ENCODE results near the gene ARL15.
"Not testable (repeated sequence)": the region's sequence is repeated elsewhere in the genome, so short reads cannot be mapped to it uniquely, and the experiment has no call there.

The ARL15 gene

DNA sequence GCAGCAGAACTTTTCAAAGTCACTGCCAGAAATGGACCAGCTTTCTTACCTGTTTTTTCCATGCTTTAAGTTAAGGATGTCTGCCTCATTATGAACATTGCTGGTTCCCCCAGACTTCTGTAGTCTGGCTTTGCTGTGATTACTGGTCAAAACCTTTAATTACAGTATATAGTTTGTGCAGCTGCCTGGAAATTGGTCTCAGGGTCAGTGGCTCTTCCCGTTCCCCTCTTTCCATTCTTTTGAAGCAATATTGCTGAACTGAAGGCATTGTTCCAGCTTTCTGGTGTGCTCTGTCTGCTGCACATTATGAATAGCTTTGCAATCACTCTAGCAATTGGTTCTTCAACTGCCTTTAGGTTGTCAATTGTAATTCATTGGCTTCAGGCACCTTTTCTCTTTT, 206.5 kb downstream of the ARL15 start:
- no peak for DNase-seq (ENCODE audit: low read depth in 2 of 2, low spot score in 1 of 2)

DNA sequence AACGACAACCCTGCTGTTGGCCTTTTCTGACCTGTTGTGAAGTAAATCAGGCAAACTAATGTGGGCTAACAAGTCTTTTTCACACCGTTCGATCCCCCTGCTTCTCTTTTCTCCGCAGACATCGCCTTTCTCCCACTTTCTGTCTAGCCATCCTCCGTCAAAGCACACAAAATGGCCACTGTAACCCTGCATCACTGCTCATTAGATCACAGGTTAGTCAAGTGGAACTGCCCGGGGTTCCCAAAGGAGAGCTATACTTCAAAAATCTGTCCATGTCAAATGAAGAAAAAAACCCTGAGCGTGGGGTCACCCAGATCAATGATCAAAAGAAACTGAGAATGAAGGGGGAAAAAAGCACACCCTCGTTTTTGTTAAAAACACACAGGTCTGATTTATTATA, 212.1 kb downstream of the ARL15 start:
- no peak for DNase-seq (ENCODE audit: low read depth in 2 of 2, low spot score in 1 of 2)

- DNase-seq (ENCODE audit: low read depth in 2 of 2, low spot score in 1 of 2), result no peak
Observed at GRCh38 chr5:54095969-54096368, 214.4 kb downstream of the ARL15 start.

DNA sequence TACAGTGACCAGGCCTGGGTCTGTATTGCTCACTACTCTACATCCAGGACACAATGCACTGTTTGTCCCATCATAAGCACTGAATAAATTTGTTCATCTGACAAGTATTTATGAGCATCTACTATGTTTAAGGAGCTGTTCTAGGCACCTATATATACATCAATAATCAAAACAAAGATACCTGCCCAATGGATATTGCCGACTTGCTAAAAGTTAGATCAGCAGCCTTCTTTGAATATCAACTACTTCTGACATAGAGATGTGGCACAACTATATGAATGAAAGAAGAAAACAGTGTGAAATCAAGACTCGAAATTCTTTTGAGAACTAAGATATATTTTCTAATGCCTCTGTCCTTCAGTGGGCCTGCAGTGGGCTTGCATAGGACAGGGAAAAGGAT, 215.7 kb downstream of the ARL15 start:
- no peak for DNase-seq (ENCODE audit: low read depth in 2 of 2, low spot score in 1 of 2)

DNA sequence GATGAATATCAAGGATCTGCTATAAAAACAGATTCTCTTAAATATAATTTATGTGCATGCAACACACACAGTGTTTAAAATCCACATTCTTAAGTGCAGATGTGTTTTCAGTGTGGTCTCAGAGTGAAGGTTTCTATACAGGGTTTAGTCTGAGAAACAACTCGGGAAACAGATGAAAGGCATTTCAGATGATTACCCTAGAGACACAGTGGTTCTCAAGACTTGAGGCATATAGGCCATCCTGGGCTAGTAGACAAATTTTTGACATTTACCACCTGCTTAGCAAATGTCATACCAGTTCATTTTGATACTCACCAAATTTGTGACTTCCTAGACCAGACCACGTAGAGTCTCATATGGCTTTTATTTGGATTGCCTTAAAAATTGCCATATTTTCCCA, 216.5 kb downstream of the ARL15 start:
- DNase-seq (ENCODE audit: low read depth in 2 of 2, low spot score in 1 of 2), result no peak

DNA sequence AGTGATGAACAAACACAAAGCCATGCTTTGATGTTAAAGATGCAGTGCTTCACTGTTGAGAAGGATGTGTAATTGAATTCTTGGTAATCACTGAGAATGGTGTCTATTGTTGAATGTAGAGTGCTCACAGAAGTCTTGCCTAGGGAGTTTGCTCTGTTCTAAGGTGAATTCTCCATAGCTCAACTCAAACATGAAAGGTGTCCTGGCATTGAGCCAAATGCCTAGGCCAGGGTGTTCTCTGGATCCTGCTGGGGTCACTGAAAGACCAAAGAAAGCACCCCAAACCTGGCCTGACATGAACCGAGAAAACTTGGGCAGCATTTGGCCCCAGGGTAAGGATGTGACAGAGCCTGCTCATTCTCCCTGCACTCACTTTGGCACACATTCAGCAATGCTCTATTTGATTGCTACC, 217.3 kb downstream of the ARL15 start:
- DNase-seq (ENCODE audit: low read depth in 2 of 2, low spot score in 1 of 2), result no peak

GRCh38 chr5:54091307-54092130, 218.9 kb downstream of the ARL15 start:
- DNase-seq (ENCODE audit: low read depth in 2 of 2, low spot score in 1 of 2), result no peak

DNA sequence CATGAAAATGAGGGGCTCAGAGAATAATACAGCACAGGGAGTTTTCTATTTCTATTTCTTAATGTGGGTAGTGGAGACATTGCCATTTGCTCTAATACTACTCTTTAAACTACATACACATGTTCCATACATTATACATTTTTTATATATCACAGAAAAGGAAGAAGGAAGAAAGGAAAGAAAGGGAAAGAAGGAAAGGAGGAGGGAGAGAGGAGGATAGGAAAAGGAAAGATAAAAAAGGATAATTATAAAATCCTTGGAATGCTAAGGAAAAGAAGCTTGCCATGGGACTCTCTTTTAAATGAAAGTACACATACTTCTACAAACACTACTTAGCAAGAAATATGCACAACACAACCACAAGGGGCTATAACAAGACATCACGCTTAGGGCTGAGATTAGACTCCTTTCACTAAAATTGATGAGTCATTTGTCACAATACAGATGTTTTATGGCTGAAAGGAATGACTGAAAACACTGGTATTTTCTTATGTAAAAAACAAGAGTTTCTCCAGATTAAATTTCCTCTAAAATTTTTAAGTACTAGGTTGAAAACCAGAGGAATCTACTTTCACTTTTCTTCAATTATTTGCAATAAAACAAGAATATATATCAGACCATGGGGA, 219.8 kb downstream of the ARL15 start:
- no peak for DNase-seq (ENCODE audit: low read depth in 2 of 2, low spot score in 1 of 2)

GRCh38 chr5:54088081-54088480, 222.3 kb downstream of the ARL15 start:
- DNase-seq (ENCODE audit: low read depth in 2 of 2, low spot score in 1 of 2), result no peak

- DNase-seq (ENCODE audit: low read depth in 2 of 2, low spot score in 1 of 2), result no peak
Observed at GRCh38 chr5:54087436-54087835, 222.9 kb downstream of the ARL15 start.

GRCh38 chr5:54086191-54086590, 224.2 kb downstream of the ARL15 start:
- no peak for DNase-seq (ENCODE audit: low read depth in 2 of 2, low spot score in 1 of 2)

GRCh38 chr5:54084696-54085095, 225.7 kb downstream of the ARL15 start:
- DNase-seq (ENCODE audit: low read depth in 2 of 2, low spot score in 1 of 2), result no peak

DNA sequence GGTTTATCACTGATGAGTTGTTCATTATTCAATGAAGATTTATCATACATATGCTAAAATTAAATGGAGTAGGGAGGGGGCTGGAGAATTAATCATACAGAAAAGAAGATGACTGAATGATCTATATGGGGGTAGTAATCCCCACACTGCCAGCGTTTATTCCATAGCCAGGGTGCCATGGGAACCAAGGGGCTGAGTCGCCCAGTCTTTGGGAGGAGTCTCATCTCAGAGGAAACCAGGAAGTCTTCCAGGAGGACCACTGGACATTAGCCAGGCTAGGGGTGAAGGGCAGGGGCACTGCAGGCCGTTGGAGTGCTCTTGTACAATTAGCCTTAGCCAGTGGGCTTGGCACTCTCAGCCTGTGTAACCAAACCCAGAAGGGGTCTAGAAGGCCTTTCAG, 226.5 kb downstream of the ARL15 start:
- no peak for DNase-seq (ENCODE audit: low read depth in 2 of 2, low spot score in 1 of 2)

GRCh38 chr5:54083245-54083644, 227.1 kb downstream of the ARL15 start:
- DNase-seq (ENCODE audit: low read depth in 2 of 2, low spot score in 1 of 2), result no peak

- no peak for DNase-seq (ENCODE audit: low read depth in 2 of 2, low spot score in 1 of 2)
Observed at GRCh38 chr5:54081415-54081814, 229.0 kb downstream of the ARL15 start.

- DNase-seq (ENCODE audit: low read depth in 2 of 2, low spot score in 1 of 2), result no peak
Observed at GRCh38 chr5:54080831-54081230, 229.5 kb downstream of the ARL15 start.

- no peak for DNase-seq (ENCODE audit: low read depth in 2 of 2, low spot score in 1 of 2)
Observed at GRCh38 chr5:54073735-54074134, 236.6 kb downstream of the ARL15 start.

GRCh38 chr5:54073131-54073530, 237.2 kb downstream of the ARL15 start:
- no peak for DNase-seq (ENCODE audit: low read depth in 2 of 2, low spot score in 1 of 2)

- DNase-seq (ENCODE audit: low read depth in 2 of 2, low spot score in 1 of 2), result no peak
Observed at GRCh38 chr5:54066433-54066832, 243.9 kb downstream of the ARL15 start.

DNA sequence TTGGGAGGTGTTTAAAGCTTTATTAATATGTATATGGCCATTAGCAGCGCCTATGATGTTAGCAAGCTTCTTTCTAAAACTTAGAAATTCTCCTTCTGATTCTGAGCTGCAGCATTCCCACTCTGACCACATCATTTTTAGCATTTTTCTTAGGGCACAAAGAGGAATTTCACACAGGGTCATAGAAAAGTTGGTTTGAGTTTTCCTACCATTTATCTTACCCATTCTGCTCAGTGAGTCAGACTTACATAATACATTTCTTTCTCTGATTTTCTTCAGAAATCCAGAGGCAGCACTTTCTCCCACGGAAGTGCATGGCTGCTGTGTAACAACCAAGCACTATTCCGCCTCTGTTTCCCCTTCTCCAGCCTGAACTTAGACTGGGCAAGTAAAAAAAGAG, 246.6 kb downstream of the ARL15 start:
- DNase-seq (ENCODE audit: low read depth in 2 of 2, low spot score in 1 of 2), result no peak

DNA sequence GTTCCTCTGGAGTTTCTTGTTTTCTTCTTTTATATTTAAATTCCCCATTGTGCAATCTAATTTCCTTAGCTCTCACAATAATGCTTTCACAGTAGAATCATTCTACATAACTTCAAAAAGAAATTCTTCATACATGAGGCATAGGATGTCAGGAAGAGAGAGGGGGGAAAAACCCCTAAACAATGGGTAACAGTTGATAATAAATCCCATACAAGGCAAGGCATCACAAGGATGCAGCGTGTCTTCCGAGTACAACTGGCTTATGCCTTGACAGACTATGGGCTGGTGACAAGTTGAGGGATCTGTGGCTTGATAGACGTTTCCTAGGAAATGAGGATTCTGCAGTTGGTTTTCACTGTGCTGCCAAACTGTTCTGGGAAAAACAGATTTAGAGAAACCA, 247.4 kb downstream of the ARL15 start:
- no peak for DNase-seq (ENCODE audit: low read depth in 2 of 2, low spot score in 1 of 2)

- DNase-seq (ENCODE audit: low read depth in 2 of 2, low spot score in 1 of 2), result not testable (repeated sequence)
Observed at GRCh38 chr5:54060919-54061318, 249.5 kb downstream of the ARL15 start.

- no peak for DNase-seq (ENCODE audit: low read depth in 2 of 2, low spot score in 1 of 2)
Observed at GRCh38 chr5:54049963-54050362, 260.4 kb downstream of the ARL15 start.
